Peyer's patch (tissue), 4 donors: ENCODE measurements around the gene EPG5. TPM values are rescaled to one million over a fixed set of nuclear protein-coding genes. Genes with fewer than 3 reads are reported as not detected.

ENCODE experiments used
- DNase-seq, 3 donors: peaks; one replicate each; pipeline ENCODE4 v3.0.0-alpha.2; 2017 to 2019
- H3K27ac ChIP-seq, 4 donors: fragments of 200-600 bp; sonication (generic); one replicate each; pipeline ENCODE4 v1.5.1; 2016 to 2019
- H3K27me3 ChIP-seq, 2 donors: fragments of 200-600 bp; sonication (generic); one replicate each; pipeline ENCODE4 v1.5.1; 2019
- H3K36me3 ChIP-seq, 3 donors: fragments of 200-600 bp; sonication (generic); one replicate each; pipeline ENCODE4 v1.5.1; 2016 to 2019
- H3K4me1 ChIP-seq, 4 donors: fragments of 200-600 bp; sonication (generic); one replicate each; pipeline ENCODE4 v1.5.1; 2016 to 2019
- H3K4me3 ChIP-seq, 4 donors: fragments of 200-600 bp; sonication (generic); 1 replicate in 3 of 4; 2 replicates in 1 of 4; pipeline ENCODE4 v1.5.1; 2016 to 2019; ENCODE audit warnings: mild to moderate bottlenecking in 1 of 4
- H3K9me3 ChIP-seq, 4 donors: fragments of 200-600 bp; sonication (generic); one replicate each; pipeline ENCODE4 v1.5.1; 2016 to 2019; ENCODE audit warnings: mild to moderate bottlenecking in 1 of 4
- POLR2A ChIP-seq, 2 donors: fragments of 450-650 bp; IDR thresholded peaks; one replicate each; pipeline ENCODE4 v1.5.1; 2017; ENCODE audit warnings: antibody characterized with exemption in 2 of 2, mild to moderate bottlenecking in 2 of 2, moderate library complexity in 2 of 2
- total RNA-seq, 4 donors: library from RNA; depleted of rRNA; stranded (reverse); fragments of >200 nt; gene quantifications; one replicate each; pipeline ENCODE4 v1.1.0, GENCODE V29; 2016
- TF ChIP-seq, protein P1 (sequence below), 6 experiments: fragments of 450-650 bp in 4 of 6; fragments of 200-600 bp in 2 of 6; sonication (generic) in 1 of 6; IDR thresholded peaks; one replicate each; pipeline ENCODE4 v1.5.1; 2017 to 2019; ENCODE audit warnings: antibody characterized with exemption in 6 of 6, mild to moderate bottlenecking in 3 of 6, moderate library complexity in 1 of 6

The EPG5 gene
- total RNA-seq, 4 donors from 2014 or later, result 27.7 to 61.1 (median 33.3) TPM

DNA sequence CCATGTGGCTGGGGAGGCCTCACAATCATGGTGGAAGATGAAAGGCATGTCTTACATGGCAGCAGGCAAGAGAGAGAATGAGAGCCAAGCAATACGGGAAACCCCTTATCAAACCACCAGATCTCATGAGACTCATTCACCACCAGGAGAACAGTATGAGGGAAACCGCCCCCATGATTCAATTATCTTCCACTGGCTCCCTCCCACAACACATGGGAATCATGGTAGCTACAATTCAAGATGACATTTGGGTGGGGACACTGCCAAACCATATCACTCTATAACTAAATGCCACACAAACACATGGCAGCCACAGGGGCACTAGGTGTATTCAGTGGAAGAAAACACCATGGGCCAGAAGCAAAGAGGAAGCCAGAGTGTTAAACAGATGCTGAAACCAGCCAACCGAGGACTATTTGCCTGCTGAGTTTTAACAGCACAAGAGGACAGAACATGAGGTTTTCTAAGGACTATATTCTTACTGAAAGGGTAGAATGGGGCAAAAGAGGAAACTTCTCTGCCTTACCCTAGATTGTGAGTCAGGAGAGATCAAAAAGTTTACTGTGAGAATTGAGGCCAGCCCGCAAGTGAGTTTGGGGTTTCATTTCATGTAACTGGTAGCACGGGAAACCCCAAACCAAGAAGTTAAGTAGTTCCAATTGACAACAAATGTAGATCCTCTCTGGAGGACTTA is 92.5 kb downstream of the EPG5 start:
- Histone ChIP-seq H3K9me3 (no peaks in the 10 kb centered on the region), H3K36me3 (peaks cover 0 to 56% (median 0%) of the 10 kb centered on the region in 3 donors), H3K4me3 (no peak overlapping the region), H3K27ac (peak overlapping the region in 1 of 4 donors; percentile 14), H3K4me1 (peaks cover 0 to 3% (median 0%) of the 10 kb centered on the region in 4 donors), H3K27me3 (no peaks in the 10 kb centered on the region)
- DNase-seq, result peak in 2 of 3 donors; percentile 43 to 72
- TF ChIP-seq, protein P1, sequence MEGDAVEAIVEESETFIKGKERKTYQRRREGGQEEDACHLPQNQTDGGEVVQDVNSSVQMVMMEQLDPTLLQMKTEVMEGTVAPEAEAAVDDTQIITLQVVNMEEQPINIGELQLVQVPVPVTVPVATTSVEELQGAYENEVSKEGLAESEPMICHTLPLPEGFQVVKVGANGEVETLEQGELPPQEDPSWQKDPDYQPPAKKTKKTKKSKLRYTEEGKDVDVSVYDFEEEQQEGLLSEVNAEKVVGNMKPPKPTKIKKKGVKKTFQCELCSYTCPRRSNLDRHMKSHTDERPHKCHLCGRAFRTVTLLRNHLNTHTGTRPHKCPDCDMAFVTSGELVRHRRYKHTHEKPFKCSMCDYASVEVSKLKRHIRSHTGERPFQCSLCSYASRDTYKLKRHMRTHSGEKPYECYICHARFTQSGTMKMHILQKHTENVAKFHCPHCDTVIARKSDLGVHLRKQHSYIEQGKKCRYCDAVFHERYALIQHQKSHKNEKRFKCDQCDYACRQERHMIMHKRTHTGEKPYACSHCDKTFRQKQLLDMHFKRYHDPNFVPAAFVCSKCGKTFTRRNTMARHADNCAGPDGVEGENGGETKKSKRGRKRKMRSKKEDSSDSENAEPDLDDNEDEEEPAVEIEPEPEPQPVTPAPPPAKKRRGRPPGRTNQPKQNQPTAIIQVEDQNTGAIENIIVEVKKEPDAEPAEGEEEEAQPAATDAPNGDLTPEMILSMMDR (IDR thresholded peaks at IDR 0.05), result no peak
- TF ChIP-seq POLR2A (IDR thresholded peaks at IDR 0.05), result no peak

DNA sequence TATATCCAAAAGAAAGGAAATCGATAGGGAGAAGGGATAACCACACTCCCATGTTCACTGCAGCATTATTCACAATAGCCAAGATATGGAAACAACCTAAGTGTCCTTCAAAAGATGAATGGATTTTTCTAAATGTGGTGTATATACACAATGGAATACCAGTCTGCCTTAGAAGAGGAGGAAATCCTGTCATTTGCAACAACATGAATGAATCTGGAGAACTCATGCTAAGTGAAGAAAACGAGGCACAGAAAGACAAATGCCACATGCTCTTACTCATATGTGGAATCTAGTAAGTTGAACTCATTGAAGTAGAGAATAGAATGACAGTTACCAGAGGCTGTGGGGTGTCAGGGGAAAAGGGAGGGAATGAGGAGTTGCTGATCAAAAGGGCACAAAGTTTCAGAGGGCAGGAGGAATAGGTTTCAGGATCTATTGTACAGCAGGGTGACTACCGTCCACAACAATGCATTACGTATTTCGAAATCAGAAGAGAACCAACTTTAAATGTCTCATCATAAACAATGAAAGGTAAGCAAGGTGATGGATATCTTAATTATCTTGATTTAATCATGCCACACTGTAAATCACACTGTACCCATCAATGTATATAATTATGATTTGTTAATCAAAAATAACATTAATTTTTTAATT is 95.6 kb downstream of the EPG5 start:
- Histone ChIP-seq H3K4me3 (no peak overlapping the region), H3K4me1 (peaks cover 0 to 3% (median 0%) of the 10 kb centered on the region in 4 donors), H3K36me3 (peaks cover 0 to 79% (median 0%) of the 10 kb centered on the region in 3 donors), H3K27me3 (no peaks in the 10 kb centered on the region), H3K9me3 (no peaks in the 10 kb centered on the region), H3K27ac (no peak overlapping the region)
- DNase-seq, result no peak
- TF ChIP-seq, protein P1 (IDR thresholded peaks at IDR 0.05), result no peak
- no peak for TF ChIP-seq POLR2A (IDR thresholded peaks at IDR 0.05)

DNA sequence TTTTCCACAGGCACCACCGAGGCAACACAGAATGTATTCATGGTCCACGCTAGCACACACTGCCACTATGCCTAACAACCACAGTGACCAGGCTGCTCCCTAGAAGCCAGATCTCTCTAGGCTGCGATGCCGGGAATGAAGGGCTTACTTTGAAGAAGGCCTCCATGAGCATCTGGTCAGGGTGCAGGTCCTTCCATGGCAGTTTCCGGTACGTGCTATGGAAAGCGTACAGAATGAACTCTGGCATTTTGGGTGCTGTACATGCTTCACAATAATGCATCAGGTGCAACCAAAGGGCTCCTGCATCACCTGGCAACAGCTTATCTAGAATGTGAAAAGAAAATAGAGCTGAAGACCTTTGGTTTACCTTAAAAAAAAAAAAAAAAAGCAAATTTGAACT is 96.7 kb downstream of the EPG5 start:
- H3K27me3 ChIP-seq, result no peaks in the 10 kb centered on the region
- peaks cover 0 to 3% (median 0%) of the 10 kb centered on the region in 4 donors for H3K4me1 ChIP-seq
- peaks cover 0 to 81% (median 0%) of the 10 kb centered on the region in 3 donors for H3K36me3 ChIP-seq
- no peak overlapping the region for H3K27ac ChIP-seq
- DNase-seq, result no peak
- H3K9me3 ChIP-seq, result no peaks in the 10 kb centered on the region
- no peak overlapping the region for H3K4me3 ChIP-seq
- TF ChIP-seq POLR2A (IDR thresholded peaks at IDR 0.05), result no peak
- TF ChIP-seq, protein P1 (IDR thresholded peaks at IDR 0.05), result no peak

DNA sequence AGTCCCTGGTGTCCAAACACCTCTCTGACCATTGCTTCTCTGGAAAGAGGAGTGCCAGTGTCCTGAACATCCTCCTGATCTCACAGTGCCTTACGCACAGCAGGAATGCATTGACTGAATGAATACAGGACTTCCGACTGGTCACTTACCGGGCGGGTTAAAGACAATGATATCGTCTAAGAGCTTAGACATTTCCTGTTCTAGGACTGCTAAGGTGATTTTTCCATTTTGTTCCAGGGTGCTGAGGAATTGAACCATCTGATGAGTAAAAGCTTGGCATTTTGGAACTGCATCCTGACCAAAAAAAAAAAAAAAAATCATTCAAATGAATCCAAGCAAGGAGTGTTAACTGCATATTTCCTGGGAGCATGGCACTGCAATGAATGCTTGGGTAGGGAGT is 101.7 kb downstream of the EPG5 start:
- Histone ChIP-seq H3K9me3 (no peaks in the 10 kb centered on the region), H3K36me3 (peaks cover 0 to 71% (median 0%) of the 10 kb centered on the region in 3 donors), H3K4me1 (no peaks in the 10 kb centered on the region), H3K27ac (no peak overlapping the region), H3K27me3 (no peaks in the 10 kb centered on the region), H3K4me3 (no peak overlapping the region)
- no peak for DNase-seq
- TF ChIP-seq, protein P1 (IDR thresholded peaks at IDR 0.05), result no peak
- TF ChIP-seq POLR2A (IDR thresholded peaks at IDR 0.05), result no peak

DNA sequence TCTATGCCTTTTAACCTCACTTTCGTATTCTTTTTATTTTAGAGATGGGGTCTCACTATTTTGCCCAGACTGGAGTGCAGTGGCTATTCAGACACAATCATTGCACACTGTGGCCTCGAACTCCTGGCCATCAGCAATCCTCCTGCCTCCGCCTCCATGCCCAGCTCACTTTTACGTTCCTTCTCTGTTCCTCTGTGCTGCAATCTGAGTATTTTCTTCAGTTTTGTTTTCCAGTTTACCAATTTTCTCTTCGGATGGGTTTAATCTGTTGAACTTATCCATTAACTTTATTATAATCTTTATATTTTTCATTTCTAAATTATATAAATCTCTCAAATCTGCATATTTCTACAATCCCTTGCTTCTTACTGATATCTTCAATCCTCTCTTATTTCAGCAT is 103.0 kb downstream of the EPG5 start:
- H3K9me3 ChIP-seq, result no peaks in the 10 kb centered on the region
- H3K4me3 ChIP-seq, result no peak overlapping the region
- peaks cover 0 to 74% (median 0%) of the 10 kb centered on the region in 3 donors for H3K36me3 ChIP-seq
- H3K27ac ChIP-seq, result no peak overlapping the region
- DNase-seq, result no peak
- H3K4me1 ChIP-seq, result no peaks in the 10 kb centered on the region
- TF ChIP-seq, protein P1 (IDR thresholded peaks at IDR 0.05), result no peak
- no peak for TF ChIP-seq POLR2A (IDR thresholded peaks at IDR 0.05)
- no peaks in the 10 kb centered on the region for H3K27me3 ChIP-seq
